Measurements from ENCODE around the gene MARK3.

GRCh38 chr14:103404032-103404918 is 19.1 kb downstream of the MARK3 start:
- TF ChIP-seq CTCF (IDR thresholded peaks at IDR 0.05; ENCODE audit: insufficient read depth, low read length) (no peak), POLR2AphosphoS5 (IDR thresholded peaks at IDR 0.05; ENCODE audit: low read depth) (no peak), SPI1 (IDR thresholded peaks at IDR 0.05; ENCODE audit: borderline replicate concordance, low read depth) (no peak), REST (IDR thresholded peaks at IDR 0.05; ENCODE audit: insufficient replicate concordance, low read depth) (no peak), GABPA (IDR thresholded peaks at IDR 0.05; ENCODE audit: low read depth) (no peak)

Data from HL-60 (cell line).